Measurements from ENCODE around the gene ABHD1.

GRCh38 chr2:27147935-27148334 lies 24.3 kb downstream of the ABHD1 start:
- TF ChIP-seq CTCF (IDR thresholded peaks at IDR 0.05), result no peak
- TF ChIP-seq POLR2A (IDR thresholded peaks at IDR 0.05), result no peak
